ENCODE data around the gene RYR3. TPM values are rescaled to one million over a fixed set of nuclear protein-coding genes. Genes with fewer than 3 reads are reported as not detected.

Gene RYR3
- total RNA-seq, 1 donor from 2014 or later = under 0.01 TPM

GRCh38 chr15:33837294-33837693 is 526.5 kb downstream of the RYR3 start:
- no peak overlapping the region for H3K4me3 ChIP-seq (ENCODE audit: low read depth, low read length)
- TF ChIP-seq, protein P1, sequence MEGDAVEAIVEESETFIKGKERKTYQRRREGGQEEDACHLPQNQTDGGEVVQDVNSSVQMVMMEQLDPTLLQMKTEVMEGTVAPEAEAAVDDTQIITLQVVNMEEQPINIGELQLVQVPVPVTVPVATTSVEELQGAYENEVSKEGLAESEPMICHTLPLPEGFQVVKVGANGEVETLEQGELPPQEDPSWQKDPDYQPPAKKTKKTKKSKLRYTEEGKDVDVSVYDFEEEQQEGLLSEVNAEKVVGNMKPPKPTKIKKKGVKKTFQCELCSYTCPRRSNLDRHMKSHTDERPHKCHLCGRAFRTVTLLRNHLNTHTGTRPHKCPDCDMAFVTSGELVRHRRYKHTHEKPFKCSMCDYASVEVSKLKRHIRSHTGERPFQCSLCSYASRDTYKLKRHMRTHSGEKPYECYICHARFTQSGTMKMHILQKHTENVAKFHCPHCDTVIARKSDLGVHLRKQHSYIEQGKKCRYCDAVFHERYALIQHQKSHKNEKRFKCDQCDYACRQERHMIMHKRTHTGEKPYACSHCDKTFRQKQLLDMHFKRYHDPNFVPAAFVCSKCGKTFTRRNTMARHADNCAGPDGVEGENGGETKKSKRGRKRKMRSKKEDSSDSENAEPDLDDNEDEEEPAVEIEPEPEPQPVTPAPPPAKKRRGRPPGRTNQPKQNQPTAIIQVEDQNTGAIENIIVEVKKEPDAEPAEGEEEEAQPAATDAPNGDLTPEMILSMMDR (IDR thresholded peaks at IDR 0.05; ENCODE audit: insufficient read depth, low read length, severe bottlenecking) = no peak
- H3K27me3 ChIP-seq (ENCODE audit: control insufficient read depth, insufficient read depth, low read length) = no peaks in the 10 kb centered on the region
- DNase-seq (ENCODE audit: low read depth) (no peak), FAIRE-seq (no peak)
- no peaks in the 10 kb centered on the region for H3K36me3 ChIP-seq (ENCODE audit: control insufficient read depth, insufficient read depth, low read length)

DNA sequence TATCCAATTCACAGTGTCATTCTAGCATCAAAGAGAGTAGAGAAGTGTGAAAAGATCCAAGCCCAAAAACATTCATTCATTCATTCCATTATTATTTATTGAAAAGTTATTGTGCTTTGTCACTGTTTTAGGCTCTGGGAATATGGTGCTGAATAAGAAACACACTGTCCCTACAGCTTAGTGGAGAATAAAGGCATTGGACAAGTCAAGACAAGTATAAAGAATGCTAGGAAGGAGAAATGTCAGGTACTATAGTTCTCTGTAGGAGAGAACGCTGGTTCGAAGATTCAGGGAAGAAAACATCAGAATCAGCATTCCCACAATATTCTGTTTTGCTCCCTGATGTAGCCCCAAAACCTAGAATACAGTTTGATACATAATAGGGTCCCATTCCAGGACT is 528.8 kb downstream of the RYR3 start:
- FAIRE-seq = no peak

DNA sequence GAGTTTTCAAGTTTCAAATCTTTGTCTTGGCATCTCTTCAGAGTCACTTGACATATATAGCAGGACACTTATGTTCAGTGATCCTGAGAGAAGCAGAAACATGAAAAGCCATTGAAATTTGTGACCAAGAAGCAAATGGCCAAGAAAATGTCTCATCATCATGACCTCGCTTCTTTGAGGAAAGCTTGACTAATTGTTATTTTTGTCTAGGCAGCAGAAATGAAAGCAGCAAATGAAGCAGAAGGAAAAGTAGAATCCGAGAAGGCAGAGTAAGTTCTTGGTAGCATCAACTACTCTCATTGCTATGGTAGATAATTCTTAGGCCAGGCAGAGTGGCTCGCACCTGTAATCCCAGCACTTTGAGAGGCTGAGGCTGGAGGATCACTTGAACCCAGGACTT is 529.8 kb downstream of the RYR3 start:
- Histone ChIP-seq H3K27me3 (ENCODE audit: control insufficient read depth, insufficient read depth, low read length) (no peaks in the 10 kb centered on the region), H3K4me3 (ENCODE audit: low read depth, low read length) (no peak overlapping the region), H3K36me3 (ENCODE audit: control insufficient read depth, insufficient read depth, low read length) (no peaks in the 10 kb centered on the region)
- FAIRE-seq = no peak
- no peak for DNase-seq (ENCODE audit: low read depth)
- TF ChIP-seq, protein P1 (IDR thresholded peaks at IDR 0.05; ENCODE audit: insufficient read depth, low read length, severe bottlenecking) = no peak

More for the DNA sequence above, 528.8 kb downstream of the RYR3 start:
- DNase-seq (ENCODE audit: low read depth) = peak; percentile 61
- Histone ChIP-seq H3K4me3 (ENCODE audit: low read depth, low read length) (no peak overlapping the region), H3K27me3 (ENCODE audit: control insufficient read depth, insufficient read depth, low read length) (no peaks in the 10 kb centered on the region), H3K36me3 (ENCODE audit: control insufficient read depth, insufficient read depth, low read length) (no peaks in the 10 kb centered on the region)
- TF ChIP-seq, protein P1 (IDR thresholded peaks at IDR 0.05; ENCODE audit: insufficient read depth, low read length, severe bottlenecking) = no peak

DNA sequence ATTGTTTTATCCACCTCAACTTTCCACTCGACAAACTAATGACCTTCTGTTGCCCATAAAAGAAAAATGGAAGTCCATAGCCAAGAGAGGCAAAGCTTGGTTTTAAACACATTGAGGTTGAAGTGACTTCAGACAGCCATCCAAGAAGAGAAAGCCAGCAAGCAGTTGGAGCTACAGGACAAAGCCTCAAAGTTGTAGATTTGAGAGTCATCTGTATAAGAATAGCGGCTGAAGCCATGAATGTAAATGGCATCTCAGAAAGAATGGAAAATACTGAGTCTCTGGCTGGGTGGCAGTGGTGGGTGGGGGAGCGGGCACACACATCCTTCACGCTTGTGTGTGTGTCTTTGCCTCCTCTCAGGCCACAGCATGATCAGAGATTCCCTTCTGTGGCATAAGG is 533.4 kb downstream of the RYR3 start:
- no peak overlapping the region for H3K4me3 ChIP-seq (ENCODE audit: low read depth, low read length)
- no peaks in the 10 kb centered on the region for H3K27me3 ChIP-seq (ENCODE audit: control insufficient read depth, insufficient read depth, low read length)
- no peak for DNase-seq (ENCODE audit: low read depth)
- no peaks in the 10 kb centered on the region for H3K36me3 ChIP-seq (ENCODE audit: control insufficient read depth, insufficient read depth, low read length)
- FAIRE-seq = no peak
- TF ChIP-seq, protein P1 (IDR thresholded peaks at IDR 0.05; ENCODE audit: insufficient read depth, low read length, severe bottlenecking) = no peak

DNA sequence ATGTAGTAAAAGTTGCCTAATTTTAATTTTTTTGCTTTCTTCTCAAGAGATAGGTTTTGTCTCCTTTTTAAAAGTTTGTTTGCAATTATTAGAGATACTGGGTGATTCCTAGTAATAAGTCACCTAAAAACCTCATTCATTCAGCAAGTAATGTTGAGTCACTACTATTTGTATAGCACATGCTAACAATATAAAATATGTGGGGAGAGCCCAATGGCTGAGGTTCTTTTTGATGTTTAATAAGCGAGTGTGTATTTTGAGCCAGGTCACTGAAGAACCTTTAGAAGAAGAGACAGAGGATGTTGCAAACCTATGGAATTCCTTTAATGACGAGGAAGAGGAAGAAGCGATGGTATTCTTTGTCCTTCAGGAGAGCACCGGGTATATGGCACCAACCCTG is 533.8 kb downstream of the RYR3 start:
- DNase-seq (ENCODE audit: low read depth) (peak; percentile 25), FAIRE-seq (no peak)
- Histone ChIP-seq H3K4me3 (ENCODE audit: low read depth, low read length) (no peak overlapping the region), H3K36me3 (ENCODE audit: control insufficient read depth, insufficient read depth, low read length) (no peaks in the 10 kb centered on the region), H3K27me3 (ENCODE audit: control insufficient read depth, insufficient read depth, low read length) (no peaks in the 10 kb centered on the region)
- TF ChIP-seq, protein P1 (IDR thresholded peaks at IDR 0.05; ENCODE audit: insufficient read depth, low read length, severe bottlenecking) = no peak

DNA sequence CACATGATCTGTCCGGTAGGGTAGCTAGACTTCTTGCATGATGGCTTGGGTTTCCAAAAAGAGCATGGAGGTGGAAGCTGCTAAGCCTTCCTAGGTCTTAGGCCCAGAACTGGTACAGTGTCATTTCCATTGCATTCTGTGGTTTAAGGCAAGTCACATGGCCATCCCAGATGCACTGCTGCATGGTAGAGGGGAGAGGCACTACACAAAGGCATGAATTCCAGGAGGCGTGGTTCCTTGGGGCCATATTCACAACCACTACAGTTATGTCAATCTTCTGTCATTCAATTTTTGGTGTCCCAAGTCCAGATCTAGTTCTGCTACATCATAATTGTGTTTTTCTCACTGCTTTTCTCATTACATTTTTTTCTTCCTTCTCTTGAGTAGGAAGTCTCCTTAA is 535.4 kb downstream of the RYR3 start:
- Histone ChIP-seq H3K27me3 (ENCODE audit: control insufficient read depth, insufficient read depth, low read length) (no peaks in the 10 kb centered on the region), H3K4me3 (ENCODE audit: low read depth, low read length) (no peak overlapping the region), H3K36me3 (ENCODE audit: control insufficient read depth, insufficient read depth, low read length) (no peaks in the 10 kb centered on the region)
- no peak for FAIRE-seq
- no peak for DNase-seq (ENCODE audit: low read depth)
- TF ChIP-seq, protein P1 (IDR thresholded peaks at IDR 0.05; ENCODE audit: insufficient read depth, low read length, severe bottlenecking) = no peak
